ENCODE results near the gene CBLC.

GRCh38 chr19:44745341-44745831, 32.3 kb upstream of the CBLC start:
- TF ChIP-seq CTCF (IDR thresholded peaks at IDR 0.05; ENCODE audit: poor library complexity) (no peak), EZH2phosphoT487 (IDR thresholded peaks at IDR 0.05; ENCODE audit: low read depth, severe bottlenecking, unreplicated experiment) (no peak), EZH2 (IDR thresholded peaks at IDR 0.05; ENCODE audit: borderline replicate concordance) (no peak)

All from hepatocyte (in vitro differentiated cells).